A673 (cell line): ENCODE data around the gene TTC19.

Source experiments
- CTCF ChIP-seq: fragments of 300-800, 200-600 bp; sonication (generic); conservative IDR thresholded peaks from 2 replicates; pipeline ENCODE4 v1.5.1; 2017; ENCODE audit warnings: low read depth, mild to moderate bottlenecking, antibody characterized with exemption, low read length, moderate library complexity, mixed read lengths
- EZH2 ChIP-seq: fragments of 200-600 bp; sonication (generic); IDR thresholded peaks from 2 replicates; pipeline ENCODE4 v1.6.1; 2017; ENCODE audit warnings: borderline replicate concordance, low read depth, mild to moderate bottlenecking, mixed read lengths, antibody characterized with exemption, low read length; ENCODE audit not compliant: poor library complexity, severe bottlenecking

- TF ChIP-seq CTCF (no peak), EZH2 (no peak)
Observed at GRCh38 chr17:15957206-15957605, 42.4 kb upstream of the TTC19 start.
